ENCODE measurements around the gene CHURC1. TPM values are rescaled to one million over a fixed set of nuclear protein-coding genes. Genes with fewer than 3 reads are reported as not detected.

CHURC1 gene
- polyA plus RNA-seq, 1 donor, result 42.3 TPM

- no peaks in the 10 kb centered on the region for H3K27me3 ChIP-seq (ENCODE audit: control insufficient read depth, insufficient read depth, low read length)
- DNase-seq, result no peak
- H3K4me3 ChIP-seq (ENCODE audit: low read length), result no peak overlapping the region
- peaks cover 14% of the 10 kb centered on the region for H3K36me3 ChIP-seq (ENCODE audit: control insufficient read depth, insufficient read depth, low read length)
- no CpG with 5 or more reads among the region's 2 CpGs for WGBS (ENCODE audit: insufficient coverage, low lambda C conversion rate)
- H3K27ac ChIP-seq (ENCODE audit: low read length), result no peak overlapping the region
- no peaks in the 10 kb centered on the region for H3K4me1 ChIP-seq (ENCODE audit: control insufficient read depth, insufficient read depth, low read length)
- no peaks in the 10 kb centered on the region for H3K9me3 ChIP-seq (ENCODE audit: control insufficient read depth, low read depth, low read length)
These were observed 6.2 kb downstream of the CHURC1 start for GRCh38 chr14:64920465-64920864.

DNA sequence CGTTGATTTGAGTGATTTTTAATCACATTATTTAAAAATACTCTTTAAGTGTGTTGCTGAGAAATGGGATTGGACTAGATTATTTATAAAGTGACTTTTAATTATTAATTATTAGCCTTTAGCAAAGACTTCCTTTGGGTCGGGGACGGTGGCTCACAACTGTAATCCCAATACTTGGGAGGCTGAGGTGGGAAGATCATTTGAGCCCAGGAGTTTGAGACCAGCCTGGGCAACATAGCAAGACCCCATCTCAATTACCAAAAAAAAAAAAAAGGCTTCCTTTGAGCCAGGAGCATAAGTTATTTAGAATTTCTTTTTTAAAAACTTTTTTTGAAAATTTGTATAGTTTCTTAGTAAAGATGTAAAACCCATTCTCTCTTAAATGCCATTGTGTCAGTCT is 8.8 kb downstream of the CHURC1 start:
- peaks cover 29% of the 10 kb centered on the region for H3K36me3 ChIP-seq (ENCODE audit: control insufficient read depth, insufficient read depth, low read length)
- no peak overlapping the region for H3K27ac ChIP-seq (ENCODE audit: low read length)
- no peak for DNase-seq
- H3K27me3 ChIP-seq (ENCODE audit: control insufficient read depth, insufficient read depth, low read length), result no peaks in the 10 kb centered on the region
- WGBS (ENCODE audit: insufficient coverage, low lambda C conversion rate), result no CpG with 5 or more reads among the region's 3 CpGs
- no peak overlapping the region for H3K4me3 ChIP-seq (ENCODE audit: low read length)
- no peaks in the 10 kb centered on the region for H3K9me3 ChIP-seq (ENCODE audit: control insufficient read depth, low read depth, low read length)
- H3K4me1 ChIP-seq (ENCODE audit: control insufficient read depth, insufficient read depth, low read length), result no peaks in the 10 kb centered on the region

GRCh38 chr14:64926398-64926995 is 12.2 kb downstream of the CHURC1 start:
- Histone ChIP-seq H3K36me3 (ENCODE audit: control insufficient read depth, insufficient read depth, low read length) (peaks cover 55% of the 10 kb centered on the region), H3K27me3 (ENCODE audit: control insufficient read depth, insufficient read depth, low read length) (no peaks in the 10 kb centered on the region), H3K4me3 (ENCODE audit: low read length) (no peak overlapping the region), H3K9me3 (ENCODE audit: control insufficient read depth, low read depth, low read length) (no peaks in the 10 kb centered on the region), H3K4me1 (ENCODE audit: control insufficient read depth, insufficient read depth, low read length) (no peaks in the 10 kb centered on the region), H3K27ac (ENCODE audit: low read length) (no peak overlapping the region)
- DNase-seq, result no peak
- no CpG with 5 or more reads among the region's 4 CpGs for WGBS (ENCODE audit: insufficient coverage, low lambda C conversion rate)

DNA sequence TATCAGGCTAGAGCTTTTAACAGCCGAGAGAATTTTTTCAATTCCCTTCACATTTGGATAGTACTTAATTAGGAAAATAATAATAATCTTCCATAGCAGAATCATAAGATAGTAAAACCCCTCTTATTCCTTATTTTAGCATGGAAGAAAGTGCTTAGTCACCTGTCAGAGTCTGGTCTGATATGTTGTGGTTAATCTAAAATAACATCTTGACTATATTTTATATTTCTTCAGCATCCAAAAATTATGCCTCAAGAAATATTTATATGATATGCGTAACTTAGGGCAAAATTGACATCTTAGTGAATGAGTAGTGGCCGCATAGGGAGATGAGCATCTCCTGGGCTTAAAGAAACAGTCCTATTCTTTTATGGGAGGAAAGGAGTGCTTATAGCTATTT is 12.8 kb downstream of the CHURC1 start:
- Histone ChIP-seq H3K36me3 (ENCODE audit: control insufficient read depth, insufficient read depth, low read length) (peaks cover 55% of the 10 kb centered on the region), H3K4me3 (ENCODE audit: low read length) (no peak overlapping the region), H3K27ac (ENCODE audit: low read length) (no peak overlapping the region), H3K4me1 (ENCODE audit: control insufficient read depth, insufficient read depth, low read length) (no peaks in the 10 kb centered on the region), H3K9me3 (ENCODE audit: control insufficient read depth, low read depth, low read length) (no peaks in the 10 kb centered on the region), H3K27me3 (ENCODE audit: control insufficient read depth, insufficient read depth, low read length) (no peaks in the 10 kb centered on the region)
- 100% methylated on average over 2 of the region's 3 CpGs for WGBS (ENCODE audit: insufficient coverage, low lambda C conversion rate)
- DNase-seq, result no peak

GRCh38 chr14:64928239-64929013 is 14.2 kb downstream of the CHURC1 start:
- Histone ChIP-seq H3K27me3 (ENCODE audit: control insufficient read depth, insufficient read depth, low read length) (no peaks in the 10 kb centered on the region), H3K36me3 (ENCODE audit: control insufficient read depth, insufficient read depth, low read length) (peaks cover 65% of the 10 kb centered on the region), H3K4me1 (ENCODE audit: control insufficient read depth, insufficient read depth, low read length) (no peaks in the 10 kb centered on the region), H3K4me3 (ENCODE audit: low read length) (no peak overlapping the region), H3K9me3 (ENCODE audit: control insufficient read depth, low read depth, low read length) (no peaks in the 10 kb centered on the region), H3K27ac (ENCODE audit: low read length) (no peak overlapping the region)
- WGBS (ENCODE audit: insufficient coverage, low lambda C conversion rate), result 66% methylated on average over 2 of the region's 7 CpGs
- no peak for DNase-seq

DNA sequence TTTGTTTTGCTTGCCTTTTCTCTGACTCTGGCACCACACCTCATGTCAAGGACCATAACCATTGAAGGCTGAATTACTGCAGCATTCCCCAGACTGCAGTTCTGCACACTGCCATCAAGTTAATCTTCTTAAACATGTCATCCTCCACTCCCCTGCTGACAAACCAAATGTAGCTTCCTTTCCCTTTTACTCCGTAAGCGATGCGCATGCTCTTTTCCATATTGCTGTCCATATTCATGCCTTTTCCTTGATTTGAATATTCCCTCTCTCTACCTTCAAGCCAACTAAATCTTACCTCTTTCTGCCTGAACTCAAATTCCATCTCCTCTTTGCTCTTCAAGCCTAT is 14.7 kb downstream of the CHURC1 start:
- DNase-seq, result no peak
- 97% methylated on average over 3 of the region's 3 CpGs for WGBS (ENCODE audit: insufficient coverage, low lambda C conversion rate)
- H3K4me3 ChIP-seq (ENCODE audit: low read length), result no peak overlapping the region
- H3K27ac ChIP-seq (ENCODE audit: low read length), result no peak overlapping the region
- H3K27me3 ChIP-seq (ENCODE audit: control insufficient read depth, insufficient read depth, low read length), result no peaks in the 10 kb centered on the region
- H3K36me3 ChIP-seq (ENCODE audit: control insufficient read depth, insufficient read depth, low read length), result peaks cover 65% of the 10 kb centered on the region
- no peaks in the 10 kb centered on the region for H3K4me1 ChIP-seq (ENCODE audit: control insufficient read depth, insufficient read depth, low read length)
- no peaks in the 10 kb centered on the region for H3K9me3 ChIP-seq (ENCODE audit: control insufficient read depth, low read depth, low read length)

GRCh38 chr14:64930085-64930843 is 16.0 kb downstream of the CHURC1 start:
- Histone ChIP-seq H3K4me3 (ENCODE audit: low read length) (no peak overlapping the region), H3K27me3 (ENCODE audit: control insufficient read depth, insufficient read depth, low read length) (no peaks in the 10 kb centered on the region), H3K9me3 (ENCODE audit: control insufficient read depth, low read depth, low read length) (no peaks in the 10 kb centered on the region), H3K36me3 (ENCODE audit: control insufficient read depth, insufficient read depth, low read length) (peaks cover 62% of the 10 kb centered on the region), H3K27ac (ENCODE audit: low read length) (no peak overlapping the region), H3K4me1 (ENCODE audit: control insufficient read depth, insufficient read depth, low read length) (no peaks in the 10 kb centered on the region)
- 67% methylated on average over 1 of the region's 3 CpGs for WGBS (ENCODE audit: insufficient coverage, low lambda C conversion rate)
- no peak for DNase-seq

DNA sequence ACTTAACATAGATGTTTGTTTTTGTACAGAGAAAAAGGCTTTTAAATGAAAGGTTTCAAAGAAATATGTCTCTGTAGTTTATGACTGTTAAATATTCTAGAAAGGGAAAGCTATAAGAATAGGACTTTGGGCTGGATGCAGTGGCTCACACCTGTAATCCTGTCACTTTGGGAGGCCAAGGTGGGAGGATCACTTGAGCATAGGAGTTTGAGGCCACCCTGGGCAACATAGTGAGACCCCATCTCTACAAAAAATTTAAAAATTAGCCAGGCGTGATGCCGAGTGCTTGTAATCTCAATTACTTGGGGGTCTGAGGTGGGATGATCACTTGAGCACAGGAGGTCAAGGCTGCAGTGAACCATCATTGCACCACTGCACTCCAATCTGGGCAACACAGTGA is 16.9 kb downstream of the CHURC1 start:
- H3K36me3 ChIP-seq (ENCODE audit: control insufficient read depth, insufficient read depth, low read length), result peaks cover 57% of the 10 kb centered on the region
- H3K9me3 ChIP-seq (ENCODE audit: control insufficient read depth, low read depth, low read length), result no peaks in the 10 kb centered on the region
- no peaks in the 10 kb centered on the region for H3K27me3 ChIP-seq (ENCODE audit: control insufficient read depth, insufficient read depth, low read length)
- H3K27ac ChIP-seq (ENCODE audit: low read length), result no peak overlapping the region
- no CpG with 5 or more reads among the region's 2 CpGs for WGBS (ENCODE audit: insufficient coverage, low lambda C conversion rate)
- no peaks in the 10 kb centered on the region for H3K4me1 ChIP-seq (ENCODE audit: control insufficient read depth, insufficient read depth, low read length)
- no peak overlapping the region for H3K4me3 ChIP-seq (ENCODE audit: low read length)
- no peak for DNase-seq

- Histone ChIP-seq H3K4me3 (ENCODE audit: low read length) (no peak overlapping the region), H3K4me1 (ENCODE audit: control insufficient read depth, insufficient read depth, low read length) (peaks cover 2% of the 10 kb centered on the region), H3K27me3 (ENCODE audit: control insufficient read depth, insufficient read depth, low read length) (no peaks in the 10 kb centered on the region), H3K9me3 (ENCODE audit: control insufficient read depth, low read depth, low read length) (no peaks in the 10 kb centered on the region), H3K27ac (ENCODE audit: low read length) (no peak overlapping the region), H3K36me3 (ENCODE audit: control insufficient read depth, insufficient read depth, low read length) (peaks cover 48% of the 10 kb centered on the region)
- no peak for DNase-seq
These were observed 18.0 kb downstream of the CHURC1 start for GRCh38 chr14:64932231-64932630.

DNA sequence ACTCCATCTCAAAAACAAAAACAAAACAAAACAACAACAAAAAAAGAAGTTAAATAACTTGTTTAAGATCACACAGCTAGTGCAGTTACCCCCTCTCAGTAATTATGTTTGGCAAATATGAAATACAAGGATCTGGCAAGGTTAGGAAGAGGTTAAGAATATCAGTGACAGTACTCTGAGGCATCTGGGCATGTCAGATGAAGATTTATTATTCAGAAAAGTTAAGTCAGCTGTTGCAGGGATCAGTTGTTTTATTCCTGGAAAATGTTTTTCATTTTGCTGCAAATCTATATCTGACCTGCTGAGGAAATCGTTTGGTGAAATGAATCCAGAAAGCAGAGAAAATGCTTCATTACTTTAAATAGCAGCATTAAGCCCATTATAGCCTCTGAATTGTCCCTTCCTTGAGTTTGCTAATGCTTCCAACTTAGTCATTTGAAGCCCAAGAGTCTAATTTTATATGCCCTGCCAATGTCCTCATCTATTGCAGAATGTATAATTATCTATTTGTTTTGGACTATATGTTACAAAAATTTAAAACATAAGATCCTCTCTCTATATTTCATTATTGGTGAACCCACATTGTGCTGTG is 20.2 kb downstream of the CHURC1 start:
- H3K27me3 ChIP-seq (ENCODE audit: control insufficient read depth, insufficient read depth, low read length), result no peaks in the 10 kb centered on the region
- no peak overlapping the region for H3K27ac ChIP-seq (ENCODE audit: low read length)
- peaks cover 9% of the 10 kb centered on the region for H3K4me1 ChIP-seq (ENCODE audit: control insufficient read depth, insufficient read depth, low read length)
- WGBS (ENCODE audit: insufficient coverage, low lambda C conversion rate), result no CpG with 5 or more reads among the region's 1 CpG
- H3K9me3 ChIP-seq (ENCODE audit: control insufficient read depth, low read depth, low read length), result no peaks in the 10 kb centered on the region
- H3K36me3 ChIP-seq (ENCODE audit: control insufficient read depth, insufficient read depth, low read length), result peaks cover 34% of the 10 kb centered on the region
- DNase-seq, result no peak
- H3K4me3 ChIP-seq (ENCODE audit: low read length), result no peak overlapping the region

Measured in large intestine (tissue), 3 donors.